ENCODE data around the gene ARHGEF26. TPM values are rescaled to one million over a fixed set of nuclear protein-coding genes. Genes with fewer than 3 reads are reported as not detected.
A peak's percentile ranks its signal among the peaks of the same experiment; 100 is the strongest.

ARHGEF26 gene
- polyA plus RNA-seq, 1 experiment = 0.05 TPM

DNA sequence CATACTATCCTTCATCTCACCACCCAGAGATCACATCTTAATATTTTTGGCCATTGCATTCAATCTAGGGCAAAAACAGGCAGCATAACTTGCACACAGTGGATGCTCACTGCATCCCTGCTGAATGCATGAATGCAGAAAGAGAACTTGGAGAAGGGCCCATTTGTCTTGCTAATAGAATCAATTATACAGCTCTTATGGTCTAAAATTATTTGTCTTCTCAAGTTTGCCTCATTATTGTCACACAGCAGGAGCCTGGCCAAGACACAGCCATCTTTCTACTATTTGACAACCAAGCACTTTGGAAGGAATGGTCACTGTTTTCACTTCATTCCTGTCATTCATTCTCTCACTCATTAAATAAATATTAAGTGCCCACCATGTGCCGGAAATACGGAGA lies 1.2 kb upstream of the ARHGEF26 start:
- ChIA-PET POLR2A (no interaction called here), CTCF (no interaction called here)
- Histone ChIP-seq H3K27me3 (ENCODE audit: control insufficient read depth, insufficient read depth, low read length) (peaks cover 5% of the 10 kb centered on the region; the same call in 1 of the 2 replicates), H3K36me3 (ENCODE audit: control insufficient read depth, insufficient read depth, low read length) (no peaks in the 10 kb centered on the region), H3K4me3 (ENCODE audit: low read depth, low read length) (no peak overlapping the region)
- no peak for DNase-seq (ENCODE audit: low read depth)
- no peak for TF ChIP-seq CTCF (IDR thresholded peaks at IDR 0.05; ENCODE audit: insufficient read depth, low read depth, low read length)

DNA sequence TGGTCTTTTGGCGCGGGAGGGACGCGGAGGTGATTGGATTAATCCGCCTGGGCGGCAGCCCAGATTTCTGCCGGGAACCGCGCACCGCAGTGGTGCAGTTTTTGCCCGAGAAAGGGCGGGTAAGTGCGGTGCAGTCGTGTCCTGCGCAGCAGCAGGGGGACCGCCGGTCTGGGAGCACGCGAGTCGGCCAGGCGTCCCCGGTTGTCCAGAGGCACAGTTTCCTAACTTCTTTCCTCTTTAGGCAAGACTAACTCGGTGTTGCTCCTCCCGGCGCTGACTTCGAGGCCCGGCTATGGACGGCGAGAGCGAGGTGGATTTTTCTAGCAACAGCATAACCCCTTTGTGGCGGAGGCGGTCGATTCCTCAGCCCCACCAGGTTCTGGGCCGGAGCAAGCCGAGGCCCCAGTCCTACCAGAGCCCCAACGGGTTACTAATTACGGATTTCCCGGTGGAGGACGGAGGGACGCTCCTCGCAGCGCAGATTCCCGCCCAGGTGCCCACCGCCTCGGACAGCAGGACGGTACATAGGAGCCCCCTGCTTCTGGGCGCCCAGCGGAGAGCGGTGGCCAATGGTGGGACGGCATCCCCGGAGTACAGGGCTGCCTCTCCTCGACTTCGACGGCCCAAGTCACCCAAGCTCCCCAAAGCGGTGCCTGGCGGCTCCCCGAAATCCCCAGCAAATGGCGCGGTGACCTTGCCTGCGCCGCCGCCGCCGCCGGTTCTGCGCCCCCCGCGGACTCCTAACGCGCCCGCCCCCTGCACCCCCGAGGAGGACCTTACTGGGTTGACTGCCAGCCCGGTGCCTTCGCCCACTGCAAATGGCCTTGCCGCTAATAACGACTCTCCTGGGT lies 736 bp downstream of the ARHGEF26 start:
- DNase-seq (ENCODE audit: low read depth) = no peak
- no peak for TF ChIP-seq CTCF (IDR thresholded peaks at IDR 0.05; ENCODE audit: insufficient read depth, low read depth, low read length)
- peak overlapping the region; percentile 70 for H3K4me3 ChIP-seq (ENCODE audit: low read depth, low read length)
- POLR2A ChIA-PET = no interaction called here
- H3K36me3 ChIP-seq (ENCODE audit: control insufficient read depth, insufficient read depth, low read length) = no peaks in the 10 kb centered on the region
- CTCF ChIA-PET = interaction anchor here (0.6 kb wide), 1 partner anchor 187 kb away, joined by 3 read pairs; no protein-coding TSS in a partner anchor
- peaks cover 5% of the 10 kb centered on the region; the same call in 1 of the 2 replicates for H3K27me3 ChIP-seq (ENCODE audit: control insufficient read depth, insufficient read depth, low read length)

DNA sequence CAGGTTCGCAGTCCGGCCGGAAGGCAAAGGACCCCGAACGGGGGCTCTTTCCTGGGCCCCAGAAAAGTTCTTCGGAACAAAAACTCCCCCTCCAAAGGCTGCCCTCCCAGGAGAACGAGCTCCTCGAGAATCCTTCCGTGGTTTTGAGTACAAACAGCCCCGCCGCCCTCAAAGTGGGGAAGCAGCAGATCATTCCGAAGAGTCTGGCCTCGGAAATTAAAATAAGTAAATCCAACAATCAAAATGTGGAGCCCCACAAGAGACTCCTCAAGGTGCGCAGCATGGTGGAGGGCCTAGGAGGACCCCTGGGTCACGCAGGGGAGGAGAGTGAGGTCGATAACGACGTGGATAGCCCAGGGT lies 1.3 kb downstream of the ARHGEF26 start:
- Histone ChIP-seq H3K36me3 (ENCODE audit: control insufficient read depth, insufficient read depth, low read length) (no peaks in the 10 kb centered on the region), H3K27me3 (ENCODE audit: control insufficient read depth, insufficient read depth, low read length) (peaks cover 5% of the 10 kb centered on the region; the same call in 1 of the 2 replicates), H3K4me3 (ENCODE audit: low read depth, low read length) (peak overlapping the region; percentile 70)
- POLR2A ChIA-PET = no interaction called here
- CTCF ChIA-PET = interaction anchor here (0.6 kb wide), 1 partner anchor 186 kb away, joined by 3 read pairs; no protein-coding TSS in a partner anchor
- TF ChIP-seq CTCF (IDR thresholded peaks at IDR 0.05; ENCODE audit: insufficient read depth, low read depth, low read length) = no peak
- no peak for DNase-seq (ENCODE audit: low read depth)

- H3K36me3 ChIP-seq (ENCODE audit: control insufficient read depth, insufficient read depth, low read length) = no peaks in the 10 kb centered on the region
- no peak for TF ChIP-seq CTCF (IDR thresholded peaks at IDR 0.05; ENCODE audit: insufficient read depth, low read depth, low read length)
- POLR2A ChIA-PET = no interaction called here
- no peak for DNase-seq (ENCODE audit: low read depth)
- peak overlapping the region; percentile 70 for H3K4me3 ChIP-seq (ENCODE audit: low read depth, low read length)
- H3K27me3 ChIP-seq (ENCODE audit: control insufficient read depth, insufficient read depth, low read length) = peaks cover 5% of the 10 kb centered on the region; the same call in 1 of the 2 replicates
- CTCF ChIA-PET = interaction anchor here (0.7 kb wide), 1 partner anchor 33 kb away, joined by 3 read pairs; no protein-coding TSS in a partner anchor
These were observed 1.8 kb downstream of the ARHGEF26 start for GRCh38 chr3:154122912-154123559.

DNA sequence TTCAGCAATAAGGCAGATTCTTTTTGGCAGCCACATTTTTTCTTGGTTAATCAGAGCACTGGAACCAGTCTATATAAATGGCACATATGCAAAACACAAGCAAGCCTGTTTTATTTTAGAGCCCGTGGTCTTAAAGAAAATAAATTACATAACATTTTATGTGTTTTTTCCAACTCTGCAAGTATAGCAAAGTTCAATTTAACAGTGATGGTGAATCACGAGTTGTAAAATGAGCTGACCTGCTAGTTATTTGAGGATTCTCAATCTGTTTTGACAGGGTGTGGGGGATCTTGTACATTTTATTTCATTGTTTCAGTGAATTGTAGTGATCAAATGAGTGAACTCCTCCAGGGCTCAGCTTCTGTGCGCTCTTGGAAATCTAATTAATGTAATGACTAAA lies 2.7 kb downstream of the ARHGEF26 start:
- ChIA-PET POLR2A (interaction anchor here (0.6 kb wide), 1 partner anchor 52 kb away, joined by 8 read pairs; no protein-coding TSS in a partner anchor), CTCF (no interaction called here)
- peaks cover 5% of the 10 kb centered on the region; the same call in 1 of the 2 replicates for H3K27me3 ChIP-seq (ENCODE audit: control insufficient read depth, insufficient read depth, low read length)
- DNase-seq (ENCODE audit: low read depth) = no peak
- H3K36me3 ChIP-seq (ENCODE audit: control insufficient read depth, insufficient read depth, low read length) = no peaks in the 10 kb centered on the region
- TF ChIP-seq CTCF (IDR thresholded peaks at IDR 0.05; ENCODE audit: insufficient read depth, low read depth, low read length) = no peak
- no peak overlapping the region for H3K4me3 ChIP-seq (ENCODE audit: low read depth, low read length)

Measured in BJ (cell line).